ENCODE data around the gene FLNC. TPM values are rescaled to one million over a fixed set of nuclear protein-coding genes. Genes with fewer than 3 reads are reported as not detected.

Gene FLNC, protein sequence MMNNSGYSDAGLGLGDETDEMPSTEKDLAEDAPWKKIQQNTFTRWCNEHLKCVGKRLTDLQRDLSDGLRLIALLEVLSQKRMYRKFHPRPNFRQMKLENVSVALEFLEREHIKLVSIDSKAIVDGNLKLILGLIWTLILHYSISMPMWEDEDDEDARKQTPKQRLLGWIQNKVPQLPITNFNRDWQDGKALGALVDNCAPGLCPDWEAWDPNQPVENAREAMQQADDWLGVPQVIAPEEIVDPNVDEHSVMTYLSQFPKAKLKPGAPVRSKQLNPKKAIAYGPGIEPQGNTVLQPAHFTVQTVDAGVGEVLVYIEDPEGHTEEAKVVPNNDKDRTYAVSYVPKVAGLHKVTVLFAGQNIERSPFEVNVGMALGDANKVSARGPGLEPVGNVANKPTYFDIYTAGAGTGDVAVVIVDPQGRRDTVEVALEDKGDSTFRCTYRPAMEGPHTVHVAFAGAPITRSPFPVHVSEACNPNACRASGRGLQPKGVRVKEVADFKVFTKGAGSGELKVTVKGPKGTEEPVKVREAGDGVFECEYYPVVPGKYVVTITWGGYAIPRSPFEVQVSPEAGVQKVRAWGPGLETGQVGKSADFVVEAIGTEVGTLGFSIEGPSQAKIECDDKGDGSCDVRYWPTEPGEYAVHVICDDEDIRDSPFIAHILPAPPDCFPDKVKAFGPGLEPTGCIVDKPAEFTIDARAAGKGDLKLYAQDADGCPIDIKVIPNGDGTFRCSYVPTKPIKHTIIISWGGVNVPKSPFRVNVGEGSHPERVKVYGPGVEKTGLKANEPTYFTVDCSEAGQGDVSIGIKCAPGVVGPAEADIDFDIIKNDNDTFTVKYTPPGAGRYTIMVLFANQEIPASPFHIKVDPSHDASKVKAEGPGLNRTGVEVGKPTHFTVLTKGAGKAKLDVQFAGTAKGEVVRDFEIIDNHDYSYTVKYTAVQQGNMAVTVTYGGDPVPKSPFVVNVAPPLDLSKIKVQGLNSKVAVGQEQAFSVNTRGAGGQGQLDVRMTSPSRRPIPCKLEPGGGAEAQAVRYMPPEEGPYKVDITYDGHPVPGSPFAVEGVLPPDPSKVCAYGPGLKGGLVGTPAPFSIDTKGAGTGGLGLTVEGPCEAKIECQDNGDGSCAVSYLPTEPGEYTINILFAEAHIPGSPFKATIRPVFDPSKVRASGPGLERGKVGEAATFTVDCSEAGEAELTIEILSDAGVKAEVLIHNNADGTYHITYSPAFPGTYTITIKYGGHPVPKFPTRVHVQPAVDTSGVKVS (N-terminal part only)
- 16.2 TPM for total RNA-seq
- long read RNA-seq, partial matches to known transcripts = 12 of 15 reads
- long read RNA-seq, other reads (novel, unspliced or antisense) = 3 of 15 reads

DNA sequence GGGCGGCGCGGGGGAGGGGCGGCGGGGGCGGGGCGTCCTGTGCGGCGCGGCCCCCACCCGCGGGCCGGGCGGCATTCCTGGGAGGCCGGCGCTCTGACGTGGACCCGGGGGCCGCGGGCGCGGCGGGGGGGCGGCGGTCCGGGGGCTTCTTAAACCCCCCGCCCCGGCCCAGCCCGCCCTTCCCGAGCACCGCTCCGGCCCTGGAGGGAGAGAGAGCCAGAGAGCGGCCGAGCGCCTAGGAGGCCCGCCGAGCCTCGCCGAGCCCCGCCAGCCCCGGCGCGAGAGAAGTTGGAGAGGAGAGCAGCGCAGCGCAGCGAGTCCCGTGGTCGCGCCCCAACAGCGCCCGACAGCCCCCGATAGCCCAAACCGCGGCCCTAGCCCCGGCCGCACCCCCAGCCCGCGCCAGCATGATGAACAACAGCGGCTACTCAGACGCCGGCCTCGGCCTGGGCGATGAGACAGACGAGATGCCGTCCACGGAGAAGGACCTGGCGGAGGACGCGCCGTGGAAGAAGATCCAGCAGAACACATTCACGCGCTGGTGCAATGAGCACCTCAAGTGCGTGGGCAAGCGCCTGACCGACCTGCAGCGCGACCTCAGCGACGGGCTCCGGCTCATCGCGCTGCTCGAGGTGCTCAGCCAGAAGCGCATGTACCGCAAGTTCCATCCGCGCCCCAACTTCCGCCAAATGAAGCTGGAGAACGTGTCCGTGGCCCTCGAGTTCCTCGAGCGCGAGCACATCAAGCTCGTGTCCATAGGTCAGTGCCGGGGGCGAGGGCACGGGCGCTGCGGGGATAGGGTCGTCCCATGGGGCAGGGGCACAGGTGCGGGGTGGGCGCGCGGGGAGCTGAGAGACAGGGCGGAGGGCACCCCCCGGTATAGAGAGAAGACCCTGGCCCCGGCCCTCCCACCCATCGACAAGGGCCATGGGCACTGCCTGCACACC, at the start of gene FLNC:
Gene FLNC, plus strand, starts transcription at position 176 of the 947 bp plus-strand sequence. Its CDS starts 232 bp downstream, at position 408.
- peak; percentile 91 for DNase-seq (ENCODE audit: low spot score)

DNA sequence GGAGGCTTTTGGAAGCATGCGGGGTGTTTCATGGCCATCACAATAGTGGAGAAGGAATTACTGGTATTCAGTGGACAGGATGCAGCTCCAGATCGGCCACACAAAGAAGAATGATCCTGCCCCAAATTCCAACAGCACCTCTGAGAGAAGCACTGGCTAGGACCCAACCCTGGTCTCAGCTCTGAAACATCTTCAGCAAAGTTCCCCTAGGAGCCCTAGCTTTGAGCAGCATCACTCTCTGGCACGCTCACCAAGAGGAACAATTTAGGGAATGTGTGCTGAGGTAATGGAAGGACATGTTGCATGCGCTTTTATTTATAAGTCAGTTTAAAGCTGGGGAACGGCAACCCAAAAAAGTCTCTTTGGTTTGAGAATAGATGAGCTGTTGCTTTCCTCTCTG, 49.1 kb upstream of the FLNC start:
- no peak for DNase-seq (ENCODE audit: low spot score)

DNA sequence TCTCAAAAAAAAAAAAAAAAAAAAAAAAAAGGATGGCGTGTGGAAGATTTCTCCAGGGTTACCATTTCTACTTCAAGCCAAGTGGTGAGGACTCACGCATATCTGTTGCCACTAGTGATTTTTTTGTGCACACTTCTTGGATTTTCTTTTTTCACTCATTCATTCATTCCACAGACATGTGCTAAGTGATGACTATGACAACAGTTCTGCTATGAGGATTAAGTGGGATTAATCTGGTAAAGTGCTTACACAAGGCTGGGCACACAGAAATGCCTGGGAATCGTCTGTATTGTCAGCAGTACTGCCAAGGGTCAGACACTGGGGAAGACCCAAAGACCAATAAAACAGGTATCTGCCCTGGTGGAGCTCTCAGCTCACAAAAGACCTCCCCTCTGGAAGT, 48.4 kb upstream of the FLNC start:
- DNase-seq (ENCODE audit: low spot score) = no peak

DNA sequence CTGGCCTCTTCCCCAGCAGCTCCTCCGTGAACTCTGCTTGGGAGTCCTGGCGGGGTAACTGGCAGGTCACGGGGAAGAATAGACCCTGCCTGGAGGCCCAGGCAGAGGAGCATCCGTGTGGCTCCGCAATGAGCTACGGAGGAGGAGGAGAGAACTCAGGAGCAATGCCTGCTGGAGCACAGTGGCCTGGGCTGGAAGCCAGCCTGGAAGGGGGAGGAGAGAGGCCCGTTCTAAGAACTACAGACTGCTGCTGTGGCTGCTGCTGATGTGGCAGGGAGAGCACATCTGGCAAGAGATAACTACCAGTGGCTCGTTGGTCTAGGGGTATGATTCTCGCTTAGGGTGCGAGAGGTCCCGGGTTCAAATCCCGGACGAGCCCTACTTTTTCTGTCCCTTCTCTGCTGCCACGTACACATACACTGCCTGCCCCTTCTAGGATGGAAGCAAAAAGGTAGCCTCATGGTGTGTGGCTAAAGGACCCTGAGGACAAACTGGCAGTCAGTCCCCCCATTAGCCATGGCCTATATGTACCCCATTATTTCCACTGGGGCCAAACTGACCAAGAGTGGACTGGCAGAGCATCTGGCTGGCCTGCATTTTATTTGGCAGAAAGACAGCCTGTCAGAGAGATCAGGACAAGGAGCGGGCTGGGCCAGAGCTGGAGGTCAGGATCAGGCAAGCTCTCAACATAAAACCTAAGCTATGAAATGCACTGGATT, 46.9 kb upstream of the FLNC start:
- no peak for DNase-seq (ENCODE audit: low spot score)

DNA sequence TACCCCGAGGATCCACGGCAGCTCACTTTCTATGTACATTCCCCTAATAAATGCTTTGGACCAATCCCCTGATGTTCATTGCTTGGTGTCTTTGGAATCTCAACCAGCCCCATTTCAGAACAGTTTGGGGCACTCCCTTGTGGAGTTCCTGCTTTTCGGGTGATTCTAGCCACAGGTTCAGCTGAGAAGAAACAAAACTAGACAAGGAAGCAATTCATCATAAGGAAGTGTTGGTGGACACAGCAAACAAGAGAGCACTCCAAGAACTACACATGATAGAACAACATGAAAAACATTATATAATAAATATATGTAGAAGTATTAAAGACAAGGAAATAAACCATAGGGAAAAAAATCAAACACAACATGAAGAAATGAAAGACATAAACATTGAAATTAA, 44.5 kb upstream of the FLNC start:
- no peak for DNase-seq (ENCODE audit: low spot score)

DNA sequence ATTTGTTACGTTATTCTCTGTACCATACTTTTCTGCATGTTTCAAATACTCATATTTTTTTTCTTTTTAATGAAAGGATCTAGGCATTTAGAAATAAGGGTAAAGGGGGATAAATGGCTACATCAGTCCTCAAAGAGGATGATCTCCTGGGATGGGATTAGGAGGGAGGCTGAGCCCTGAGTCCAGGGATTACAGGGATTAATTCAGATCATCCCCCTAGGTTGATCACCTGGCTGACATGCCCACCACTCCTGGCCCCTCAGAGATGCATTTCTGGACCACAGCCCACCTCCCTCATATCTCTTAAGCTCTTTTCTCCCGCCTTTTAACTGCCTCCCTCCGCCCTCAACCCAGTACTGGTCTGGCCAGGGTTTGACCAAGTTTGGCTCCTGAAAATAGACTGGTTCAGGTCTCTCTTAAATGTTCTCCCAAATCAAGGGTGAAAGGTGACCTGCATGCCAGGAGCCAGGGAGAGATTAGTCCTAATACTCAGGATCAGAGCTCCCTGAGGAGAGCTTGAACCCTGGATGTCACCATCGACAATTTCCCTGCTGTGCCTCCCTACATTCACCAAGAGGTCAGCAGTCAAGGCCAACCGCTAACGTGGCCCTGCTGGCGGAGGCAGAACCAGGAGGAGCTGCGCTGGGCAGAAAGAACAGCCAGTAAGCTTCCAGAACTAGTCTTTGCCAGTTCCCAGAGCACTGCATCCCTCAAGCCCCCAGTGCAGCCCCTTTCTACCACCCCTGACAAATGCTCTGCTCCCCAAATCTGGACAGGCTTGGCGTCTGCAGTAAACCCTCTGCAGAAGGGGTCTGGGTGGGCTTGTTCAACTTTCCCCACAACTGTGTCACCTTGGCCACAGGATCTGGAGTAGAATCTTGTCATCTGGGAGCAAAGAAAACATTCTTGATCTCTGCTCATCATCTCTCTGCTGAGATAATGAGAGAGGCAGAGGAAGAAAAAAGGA, 41.5 kb upstream of the FLNC start:
- no peak for DNase-seq (ENCODE audit: low spot score)

DNA sequence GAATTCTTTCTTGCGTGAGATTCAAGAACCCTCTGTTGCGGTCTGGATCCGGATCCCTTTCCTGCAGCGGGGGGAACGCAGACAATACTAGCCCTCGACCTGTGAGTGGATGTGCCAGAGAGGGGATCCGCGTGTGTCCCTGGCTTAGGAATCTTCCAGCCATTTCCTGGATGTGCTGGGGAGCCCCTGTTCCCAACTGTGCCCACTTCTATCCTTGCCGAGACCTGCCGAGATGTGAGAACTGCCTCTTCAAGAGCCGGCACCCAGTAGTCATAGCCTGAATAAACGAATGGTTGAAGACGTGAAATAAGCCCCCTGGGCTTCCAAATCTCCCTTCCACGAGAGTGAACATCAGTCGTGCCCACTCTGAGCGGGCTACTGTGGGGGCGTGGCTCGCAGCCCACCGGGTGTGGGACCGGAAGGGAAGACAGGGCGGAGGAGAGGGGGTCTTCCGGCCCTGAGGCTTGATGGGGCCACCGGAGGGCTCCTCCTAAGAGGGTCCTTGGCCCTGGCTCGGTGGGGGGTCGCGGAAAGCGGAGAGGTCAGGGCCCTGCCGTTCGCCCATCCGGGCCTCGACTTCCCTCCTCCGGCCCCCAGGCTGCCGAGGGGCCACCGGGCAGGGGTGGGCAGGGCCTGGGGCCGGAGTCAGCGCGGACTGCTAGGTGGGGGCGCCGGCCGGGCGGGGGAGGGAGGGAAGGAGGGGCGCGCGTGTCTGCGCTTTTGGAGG, 39.7 kb upstream of the FLNC start:
- DNase-seq (ENCODE audit: low spot score) = no peak

DNA sequence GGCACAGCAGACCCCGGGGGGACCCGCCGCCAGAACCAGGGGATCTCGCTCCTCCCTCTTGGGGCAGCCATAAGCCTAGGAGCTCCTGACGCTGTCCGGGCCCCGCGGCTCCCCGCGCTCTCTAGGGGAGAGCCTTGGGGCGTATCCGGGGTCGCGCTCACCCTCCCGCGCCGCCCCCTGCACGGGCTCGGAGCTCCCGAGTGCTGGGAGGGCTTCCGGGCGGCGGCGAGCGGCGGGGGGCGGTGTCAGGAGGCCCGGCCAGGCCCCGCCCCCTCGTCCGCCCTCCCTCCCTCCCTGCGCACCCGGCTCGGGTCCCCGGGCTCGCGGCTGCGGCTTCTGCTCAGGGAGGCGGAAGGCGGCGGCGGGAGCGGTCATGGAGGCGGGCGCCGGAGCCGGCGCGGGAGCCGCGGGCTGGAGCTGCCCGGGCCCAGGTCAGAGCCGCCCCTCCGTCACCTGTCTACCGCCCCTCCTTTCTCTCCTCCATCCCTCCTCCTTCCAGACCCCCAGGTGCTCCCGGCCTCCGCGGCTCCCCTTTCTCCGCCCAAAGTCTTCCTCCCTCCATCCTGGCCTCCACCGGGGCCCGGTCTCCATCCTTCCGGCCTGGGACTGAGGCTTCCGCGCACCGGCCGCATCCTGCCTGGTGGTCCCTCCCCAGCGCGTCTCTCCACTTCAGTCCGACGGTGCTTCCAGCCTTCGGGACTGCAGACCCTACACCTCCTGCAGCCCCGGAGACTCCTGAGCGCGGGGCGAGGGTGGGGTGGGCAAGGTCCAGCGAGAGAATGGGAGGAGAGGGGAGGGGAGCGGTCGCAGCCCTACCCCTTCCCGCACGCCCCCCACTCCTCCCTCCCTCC, 38.9 kb upstream of the FLNC start, which contains the start of gene CCDC136:
Gene CCDC136, plus strand, starts transcription at position 848 of the 851 bp plus-strand sequence. CDS start 444 bp downstream, outside the sequence.
- no peak for DNase-seq (ENCODE audit: low spot score)

DNA sequence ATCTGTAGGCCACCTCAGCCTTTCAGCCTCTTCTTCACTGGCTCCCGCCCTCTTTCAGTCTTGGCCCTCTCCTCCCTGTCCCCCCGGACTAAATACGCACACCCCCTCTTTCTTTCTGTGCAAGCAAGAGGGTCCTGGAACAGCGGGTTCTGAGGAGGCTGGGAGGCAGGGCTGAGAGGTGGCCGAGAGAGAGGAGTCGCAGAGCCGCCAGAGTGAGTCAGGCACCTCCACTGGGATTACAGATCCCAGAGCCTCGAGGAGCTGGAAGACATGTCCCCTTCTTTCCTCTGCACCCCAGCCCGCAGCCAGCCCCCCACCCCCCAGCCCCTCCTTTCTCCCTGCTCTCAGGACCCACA, 38.3 kb upstream of the FLNC start:
- DNase-seq (ENCODE audit: low spot score) = no peak

DNA sequence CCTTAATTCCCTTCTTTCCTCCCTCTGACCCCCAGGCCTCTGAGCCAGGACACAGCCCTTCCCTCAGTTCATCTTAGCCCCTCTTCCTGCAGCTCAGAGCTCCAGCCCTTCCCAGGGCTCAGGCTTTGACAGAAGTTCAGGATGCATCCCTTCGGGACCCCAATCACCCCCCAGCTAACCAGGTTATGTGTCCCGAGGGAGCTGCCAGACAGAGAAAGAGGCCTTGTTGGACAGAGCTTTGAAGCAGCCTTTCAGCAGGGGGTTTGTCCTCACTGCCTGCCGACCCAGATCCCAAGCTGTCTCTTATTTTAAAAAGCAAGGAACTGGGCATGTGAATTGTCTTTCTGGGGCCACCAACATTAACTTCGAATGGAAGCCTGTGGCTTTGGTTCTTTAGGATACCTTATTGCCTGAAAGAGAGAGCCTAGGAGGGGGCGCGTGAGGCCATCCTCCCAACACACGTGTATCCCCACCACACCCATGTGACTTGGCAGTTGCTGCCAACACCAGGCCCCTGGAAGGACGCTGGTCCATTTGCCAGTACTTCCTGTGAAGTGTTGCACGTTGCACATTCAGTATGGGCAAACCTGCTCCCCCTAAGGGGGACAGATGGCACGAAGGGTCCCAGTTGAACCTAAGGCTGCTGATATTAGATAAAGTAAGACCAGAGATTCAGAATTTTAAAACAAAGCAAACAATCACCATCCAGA, 37.6 kb upstream of the FLNC start:
- DNase-seq (ENCODE audit: low spot score) = no peak

DNA sequence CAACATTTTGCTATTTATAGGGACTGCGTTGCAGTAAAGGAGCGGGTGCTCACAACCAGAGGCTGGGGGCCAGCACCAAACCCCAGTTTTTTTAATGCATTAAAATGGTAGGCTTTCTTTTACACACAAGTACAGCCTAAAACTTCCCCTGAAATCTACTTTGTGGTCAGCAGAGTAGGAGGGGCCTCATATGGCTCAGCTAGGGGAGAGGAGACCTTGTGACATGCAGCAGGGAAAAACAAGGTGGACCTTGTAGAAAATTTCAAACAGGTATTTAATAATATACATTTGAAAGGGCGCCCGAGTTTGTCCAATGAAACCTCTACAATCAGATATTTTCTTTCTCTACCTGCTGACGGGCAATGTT, 37.0 kb upstream of the FLNC start:
- no peak for DNase-seq (ENCODE audit: low spot score)

DNA sequence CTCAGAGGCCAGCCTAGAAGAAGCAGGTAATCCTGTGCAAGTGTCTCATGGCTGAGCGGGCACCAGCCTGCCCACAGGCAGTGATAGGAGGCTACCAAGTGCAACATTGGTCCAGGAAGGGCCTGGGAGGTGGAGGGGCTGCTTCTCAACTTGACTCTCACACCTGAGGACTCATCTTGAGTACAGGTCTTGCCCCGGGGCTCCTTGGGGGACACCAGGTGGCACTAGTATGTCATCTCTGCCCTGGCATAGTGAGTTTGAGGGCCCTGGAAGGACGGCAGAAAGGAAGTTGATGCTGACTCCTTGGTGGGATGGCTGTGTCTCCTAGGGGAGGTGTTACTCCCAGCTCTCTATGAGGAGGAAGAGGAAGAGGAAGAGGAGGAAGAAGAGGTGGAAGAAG, 36.2 kb upstream of the FLNC start:
- peak; percentile 53 for DNase-seq (ENCODE audit: low spot score)

DNA sequence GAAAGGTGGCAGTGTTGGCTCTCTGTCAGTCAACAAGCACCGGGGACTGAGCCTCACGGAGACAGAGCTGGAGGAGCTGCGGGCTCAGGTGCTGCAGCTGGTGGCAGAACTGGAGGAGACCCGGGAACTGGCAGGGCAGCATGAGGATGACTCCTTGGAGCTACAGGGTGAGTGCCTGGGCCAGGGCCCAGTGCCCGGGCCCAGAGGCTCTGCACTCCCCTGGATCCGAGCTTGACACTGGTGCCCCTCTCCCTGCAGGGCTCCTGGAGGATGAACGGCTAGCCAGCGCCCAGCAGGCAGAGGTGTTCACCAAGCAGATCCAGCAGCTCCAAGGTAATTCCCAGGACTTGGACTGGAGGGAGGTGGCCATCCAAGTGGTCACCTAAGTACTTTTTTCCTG, 35.8 kb upstream of the FLNC start:
- peak; percentile 62 for DNase-seq (ENCODE audit: low spot score)

DNA sequence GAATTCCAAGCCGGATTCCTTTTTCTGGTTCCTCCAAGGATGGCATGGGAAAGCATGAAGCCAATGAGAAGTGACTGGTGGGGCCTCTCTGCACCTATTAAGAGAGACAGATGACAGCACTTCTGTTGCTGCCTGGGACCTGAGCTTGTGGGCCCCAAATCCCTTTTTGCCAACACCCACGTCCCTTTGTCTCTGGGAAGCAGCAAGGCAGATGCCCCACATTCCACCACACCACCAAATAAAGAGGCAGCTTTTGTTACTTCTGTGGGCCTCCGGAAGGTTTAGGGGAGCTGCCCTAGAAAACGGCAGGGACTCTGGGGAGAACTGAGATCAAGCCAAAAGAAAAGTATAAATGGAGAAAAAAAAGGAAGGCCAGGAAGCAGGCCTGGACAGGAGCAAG, 35.1 kb upstream of the FLNC start:
- DNase-seq (ENCODE audit: low spot score) = peak; percentile 18

DNA sequence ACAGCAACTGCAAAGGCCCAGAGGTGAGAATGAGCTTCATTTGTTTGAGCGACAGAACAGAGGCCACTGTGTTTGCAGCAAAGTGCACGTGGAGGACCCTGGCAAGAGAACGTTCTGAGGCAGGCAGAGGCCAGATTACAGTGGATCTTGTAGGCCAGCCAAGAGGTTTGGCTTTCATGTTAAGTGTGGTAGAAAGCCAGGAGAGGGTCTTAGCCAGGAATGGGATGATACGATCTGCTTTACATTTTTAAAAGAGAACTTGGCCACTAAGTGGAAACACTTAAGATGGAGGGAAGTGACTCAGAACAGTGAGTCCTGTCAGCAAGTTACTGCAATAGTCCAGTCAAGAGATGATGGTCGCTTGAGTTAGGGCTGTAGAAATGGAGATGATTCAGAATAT, 33.9 kb upstream of the FLNC start:
- peak; percentile 37 for DNase-seq (ENCODE audit: low spot score)

DNA sequence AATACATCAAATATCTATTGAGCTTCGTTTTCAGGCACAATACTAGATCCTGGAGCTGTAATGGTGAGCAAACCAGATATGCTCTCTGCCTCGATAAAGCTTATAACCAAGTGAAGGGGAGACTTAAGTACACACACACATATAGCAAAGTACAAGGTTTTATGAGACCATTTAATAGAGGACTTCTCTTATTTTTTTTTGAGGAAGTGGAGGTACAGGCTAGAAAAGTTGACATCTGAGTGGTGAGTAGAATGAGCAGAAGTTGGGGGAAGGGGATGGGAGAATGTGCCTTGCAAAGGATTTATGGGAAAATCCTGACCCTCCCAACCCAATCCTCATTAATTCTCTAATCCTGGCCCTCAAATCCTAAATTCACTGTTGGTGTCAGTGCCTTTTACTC, 30.8 kb upstream of the FLNC start:
- no peak for DNase-seq (ENCODE audit: low spot score)

Measured in mesenteric fat pad (tissue), 1 donor.